ENCODE data around the gene MMAB. TPM values are rescaled to one million over a fixed set of nuclear protein-coding genes. Genes with fewer than 3 reads are reported as not detected.

Gene MMAB
- total and polyA plus RNA-seq, 2 of the 13 experiments (the other 11 are each of a cell fraction or from before 2014, with no cell fraction given): 26.1 to 77.3 TPM

- peaks cover 4 to 40% of the 10 kb centered on the region in 2 experiments; a peak in 4 of 5 replicates for H3K36me3 ChIP-seq (replicated peaks in 1 of 2; ENCODE audit: control insufficient read depth in 1 of 2, insufficient read depth in 2 of 2, low read length in 2 of 2)
Measured at GRCh38 chr12:109590566-109590965, 17.3 kb upstream of the MMAB start.

More at GRCh38 chr12:109590566-109590965, 17.3 kb upstream of the MMAB start:
- H3K9ac ChIP-seq (ENCODE audit: insufficient read depth, low read depth, low read length): no peak overlapping the region
- FAIRE-seq (no peak), ATAC-seq (no peak), DNase-seq (ENCODE audit: low spot score) (no peak)
- CTCF ChIA-PET (ENCODE audit: low intra/inter-chr PET ratio, low total read pairs): no interaction called here
- no peak overlapping the region for H3K4me3 ChIP-seq (replicated peaks in 1 of 3; ENCODE audit: insufficient read depth in 1 of 3, low read depth in 2 of 3, low read length in 3 of 3)
- BruUV-seq (replicated peaks): no TSS peak
- peaks cover 43% of the 10 kb centered on the region for H3K4me1 ChIP-seq (ENCODE audit: insufficient read depth, low read length)
- TF ChIP-seq ZNF138 (CRISPR knock-in tag; IDR thresholded peaks at IDR 0.05; ENCODE audit: low read depth): no peak
- TF ChIP-seq PCBP2 (optimal IDR thresholded peaks at IDR 0.05; ENCODE audit: low read depth, low read length, poor library complexity, severe bottlenecking): no peak
- TF ChIP-seq ETS1 (CRISPR knock-in tag; IDR thresholded peaks at IDR 0.05): no peak
- TF ChIP-seq CHCHD3 (CRISPR knock-in tag; IDR thresholded peaks at IDR 0.05): no peak
- no peak for TF ChIP-seq CREM (IDR thresholded peaks at IDR 0.05)
- no peak for TF ChIP-seq CREM (CRISPR knock-in tag; IDR thresholded peaks at IDR 0.05)
- TF ChIP-seq NAIF1 (CRISPR knock-in tag; IDR thresholded peaks at IDR 0.05; ENCODE audit: borderline replicate concordance): no peak
- TF ChIP-seq ZNF773 (CRISPR knock-in tag; IDR thresholded peaks at IDR 0.05; ENCODE audit: borderline replicate concordance): no peak
- TF ChIP-seq PREB (CRISPR knock-in tag; IDR thresholded peaks at IDR 0.05): no peak
- TF ChIP-seq ZSCAN9 (CRISPR knock-in tag; IDR thresholded peaks at IDR 0.05; ENCODE audit: borderline replicate concordance): no peak
- no peak for TF ChIP-seq SKI (IDR thresholded peaks at IDR 0.05; ENCODE audit: partially characterized antibody)
- TF ChIP-seq YEATS2 (CRISPR knock-in tag; IDR thresholded peaks at IDR 0.05; ENCODE audit: borderline replicate concordance): no peak
- TF ChIP-seq MYC (CRISPR knock-in tag; IDR thresholded peaks at IDR 0.05; ENCODE audit: borderline replicate concordance): no peak
- no peak for TF ChIP-seq SOX13 (IDR thresholded peaks at IDR 0.05)
- TF ChIP-seq SOX13 (CRISPR knock-in tag; conservative IDR thresholded peaks at IDR 0.05 in 1 of 2, IDR thresholded peaks at IDR 0.05 in 1 of 2): no peak
- TF ChIP-seq SKIL (CRISPR knock-in tag; IDR thresholded peaks at IDR 0.05; ENCODE audit: borderline replicate concordance): no peak
- TF ChIP-seq ZNF335 (CRISPR knock-in tag; IDR thresholded peaks at IDR 0.05): no peak
- no peak for TF ChIP-seq TOE1 (CRISPR knock-in tag; IDR thresholded peaks at IDR 0.05)
- no peak for TF ChIP-seq NFKBIZ (CRISPR knock-in tag; IDR thresholded peaks at IDR 0.05)
- no peak for TF ChIP-seq MEIS2 (CRISPR knock-in tag; IDR thresholded peaks at IDR 0.05)
- TF ChIP-seq ZNF547 (CRISPR knock-in tag; IDR thresholded peaks at IDR 0.05): no peak
- TF ChIP-seq ARNTL (CRISPR knock-in tag; IDR thresholded peaks at IDR 0.05): no peak
- H3K27ac ChIP-seq (ENCODE audit: extremely low read length, insufficient read depth, low read length): no peak overlapping the region
- WGBS (ENCODE audit: low lambda C conversion rate): 96% methylated on average over 8 of the region's 8 CpGs
- POLR2A ChIA-PET: no interaction called here
- in situ Hi-C loops (cut with HindIII; ENCODE audit: extremely low pct_ligation_motif_present, low pct_unique_long_range_greater_than_20kb) (no loop called here), intact Hi-C loops (cut with micrococcal nuclease; ENCODE audit: unreplicated experiment) (no loop called here)
- H3K79me2 ChIP-seq (ENCODE audit: insufficient read depth, low read length): no peaks in the 10 kb centered on the region
- no peak overlapping the region for H3K4me2 ChIP-seq (ENCODE audit: low read depth, low read length)
- no peak overlapping the region for H2AFZ ChIP-seq (ENCODE audit: low read length)
- H3K9me3 ChIP-seq (ENCODE audit: low read length): no peaks in the 10 kb centered on the region
- no peaks in the 10 kb centered on the region for H3K27me3 ChIP-seq (ENCODE audit: control insufficient read depth in 1 of 2, insufficient read depth in 2 of 2, low read length in 2 of 2)
- no peaks in the 10 kb centered on the region for H4K20me1 ChIP-seq (ENCODE audit: insufficient read depth, low read length)

All from HepG2 (cell line).